HG02610 (cell line): ENCODE results near the gene MRTFA.
"Not testable (repeated sequence)": the region's sequence is repeated elsewhere in the genome, so short reads cannot be mapped to it uniquely, and the experiment has no call there.

Experiments used
- ATAC-seq: cut with Tn5 transposase; IDR thresholded peaks from one replicate; pipeline ENCODE4 v1.9.1; 2021; ENCODE audit warnings: mild to moderate bottlenecking, moderate library complexity; ENCODE audit not compliant: unreplicated experiment

MRTFA gene

DNA sequence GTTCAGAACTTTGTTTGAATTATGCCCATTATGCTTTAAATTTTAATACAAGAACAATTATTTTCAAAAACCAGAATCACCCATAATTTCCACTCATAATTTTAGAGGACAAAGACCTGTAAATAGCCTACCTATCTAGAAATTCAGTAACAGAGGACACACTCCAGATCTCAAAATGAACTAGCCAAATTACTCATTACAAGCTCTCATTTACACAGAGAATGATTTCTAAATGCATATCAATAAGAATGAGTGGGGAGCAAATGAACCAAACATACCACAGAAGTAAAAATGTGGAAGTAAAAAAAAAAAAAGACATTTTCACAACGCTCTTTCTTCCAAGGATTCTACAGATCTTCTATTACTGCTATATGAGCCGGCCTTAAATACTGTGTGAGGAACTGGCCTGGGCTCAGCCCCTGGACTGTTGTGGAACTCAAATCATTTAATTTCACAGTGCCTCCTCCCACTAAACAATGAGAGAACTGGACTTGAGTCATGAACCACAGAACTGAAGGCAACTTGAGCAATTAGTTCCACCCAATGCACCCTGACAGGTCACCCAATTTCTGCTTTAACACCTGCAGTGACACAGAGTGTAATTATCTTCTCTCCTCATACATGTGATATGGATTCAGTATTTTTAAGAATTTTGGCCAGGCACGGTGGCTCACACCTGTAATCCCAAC, 8.0 kb downstream of the MRTFA start:
- no peak for ATAC-seq

DNA sequence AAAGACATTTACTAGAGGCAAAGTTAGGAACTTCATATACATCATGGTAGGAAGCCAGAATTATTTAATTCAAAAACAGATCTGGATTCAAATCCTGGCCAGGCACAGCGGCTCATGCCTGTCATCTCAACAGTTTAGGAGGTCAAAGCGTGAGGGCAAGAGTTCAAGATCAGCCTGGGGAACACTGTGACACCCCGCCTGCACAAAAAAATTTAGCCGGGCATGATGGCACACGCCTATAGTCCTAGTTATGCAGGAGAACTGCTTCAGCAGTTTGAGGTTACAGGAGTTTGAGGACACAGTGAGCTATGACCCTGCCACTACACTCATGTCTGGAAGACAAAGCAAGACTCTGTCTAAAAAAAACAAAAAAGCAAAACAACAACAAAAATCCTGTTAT, 8.9 kb downstream of the MRTFA start:
- no peak for ATAC-seq

DNA sequence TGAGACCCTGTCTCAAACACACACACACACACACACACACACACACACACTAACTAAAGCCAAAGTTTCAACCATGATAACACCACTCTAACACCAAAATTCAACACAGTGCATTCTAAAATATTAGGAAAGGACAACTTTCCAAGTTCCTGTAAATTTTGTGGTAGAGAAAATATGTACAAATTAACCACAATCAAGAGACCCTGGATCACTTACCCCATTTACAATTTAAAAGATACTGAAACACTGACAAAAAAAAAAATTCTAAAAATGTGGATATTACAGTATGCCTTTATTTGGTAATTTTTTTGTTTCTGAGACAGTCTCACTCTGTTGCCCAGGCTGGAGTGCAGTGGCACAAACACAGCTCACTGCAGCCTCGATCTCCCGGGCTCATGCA, 9.7 kb downstream of the MRTFA start:
- ATAC-seq, result no peak

DNA sequence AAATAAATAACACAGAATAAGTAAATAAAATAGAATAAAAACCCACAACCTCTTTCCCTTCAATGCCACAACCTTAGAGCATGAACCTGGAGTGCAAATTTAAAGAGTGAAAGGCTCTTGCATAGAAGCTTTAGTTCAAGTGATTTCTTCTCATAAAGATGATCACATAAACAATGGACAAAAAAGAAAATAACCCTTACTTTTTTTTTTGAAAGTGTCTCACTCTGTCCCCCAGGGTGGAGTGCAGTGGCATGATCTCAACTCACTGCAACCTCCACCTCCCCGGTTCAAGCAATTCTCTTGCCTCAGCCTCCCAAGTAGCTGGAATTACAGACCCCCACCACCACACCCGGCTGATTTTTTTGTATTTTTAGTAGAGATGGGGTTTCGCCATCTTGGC, 10.7 kb downstream of the MRTFA start:
- not testable (repeated sequence) for ATAC-seq

DNA sequence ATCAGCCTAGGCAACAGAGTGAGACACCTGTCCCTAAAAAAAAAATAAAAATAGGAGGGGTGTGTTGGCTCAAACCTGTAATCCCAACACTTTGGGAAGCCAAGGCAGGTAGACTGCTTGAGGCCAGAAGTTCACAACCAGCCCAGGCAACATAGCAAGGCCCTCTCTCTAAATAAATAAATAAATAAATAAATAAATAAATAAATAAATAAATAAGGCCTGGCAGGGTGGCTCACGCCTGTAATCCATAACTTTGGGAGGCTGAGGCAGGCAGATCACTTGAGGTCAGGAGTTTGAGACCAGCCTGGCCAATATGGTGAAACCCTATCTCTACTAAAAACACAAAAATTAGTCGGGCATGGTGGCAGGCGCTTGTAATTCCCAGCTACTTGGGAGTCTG, 11.2 kb downstream of the MRTFA start:
- not testable (repeated sequence) for ATAC-seq

DNA sequence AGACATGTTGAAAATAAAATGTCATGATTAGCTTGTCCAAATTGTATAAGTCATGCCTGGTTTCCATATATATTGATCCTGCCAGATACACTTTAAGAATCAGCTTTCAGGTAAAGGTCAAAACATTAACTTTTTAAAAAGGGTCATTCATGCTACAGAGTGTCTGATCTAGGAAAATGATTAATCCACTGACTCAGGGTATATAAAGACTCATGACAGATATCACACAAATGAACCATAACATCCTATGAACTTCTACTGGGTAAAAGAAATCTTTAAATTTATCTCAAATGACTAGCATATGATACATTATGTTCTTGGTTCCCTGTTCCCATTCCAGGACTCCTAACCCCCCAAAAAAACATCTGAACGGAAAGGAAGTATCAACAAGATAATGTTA, 11.7 kb downstream of the MRTFA start:
- no peak for ATAC-seq

DNA sequence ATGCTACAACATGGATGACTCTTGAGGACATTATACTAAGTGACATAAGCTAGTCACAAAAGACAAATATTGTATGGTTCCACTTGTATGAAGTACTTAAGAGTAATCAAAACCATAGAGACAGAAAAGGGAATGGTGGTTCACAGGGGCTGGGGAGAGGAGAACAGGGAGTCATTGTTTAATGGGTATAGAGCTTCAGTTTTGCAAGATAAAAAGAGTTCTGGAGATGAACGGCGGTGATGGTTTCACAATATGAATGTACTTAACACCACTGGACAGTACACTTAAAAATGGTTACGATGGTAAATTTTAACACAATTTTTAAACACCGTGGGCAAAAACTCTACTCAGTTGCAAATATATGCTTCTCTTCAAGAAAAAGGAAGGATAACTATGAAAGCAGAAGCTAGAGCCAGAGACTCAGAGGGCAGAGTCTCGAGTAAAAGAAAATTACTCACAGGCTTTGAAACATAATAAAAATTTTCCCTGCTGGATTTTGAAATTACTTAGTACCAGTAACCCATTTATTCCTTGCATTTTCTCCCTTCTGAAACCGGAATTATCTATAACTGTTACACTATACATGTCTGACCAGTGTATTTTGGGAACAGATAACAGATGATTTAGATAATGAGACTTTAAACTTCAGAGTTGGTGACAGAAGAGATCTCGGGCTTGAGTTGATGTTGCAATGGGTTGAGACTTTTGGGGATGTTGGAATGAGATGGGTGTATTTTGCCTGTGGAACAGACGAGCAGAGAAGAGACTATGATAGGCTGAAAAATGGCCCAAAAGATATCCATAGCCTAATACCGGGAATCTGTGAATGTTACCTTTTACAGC, 15.0 kb downstream of the MRTFA start:
- no peak for ATAC-seq

DNA sequence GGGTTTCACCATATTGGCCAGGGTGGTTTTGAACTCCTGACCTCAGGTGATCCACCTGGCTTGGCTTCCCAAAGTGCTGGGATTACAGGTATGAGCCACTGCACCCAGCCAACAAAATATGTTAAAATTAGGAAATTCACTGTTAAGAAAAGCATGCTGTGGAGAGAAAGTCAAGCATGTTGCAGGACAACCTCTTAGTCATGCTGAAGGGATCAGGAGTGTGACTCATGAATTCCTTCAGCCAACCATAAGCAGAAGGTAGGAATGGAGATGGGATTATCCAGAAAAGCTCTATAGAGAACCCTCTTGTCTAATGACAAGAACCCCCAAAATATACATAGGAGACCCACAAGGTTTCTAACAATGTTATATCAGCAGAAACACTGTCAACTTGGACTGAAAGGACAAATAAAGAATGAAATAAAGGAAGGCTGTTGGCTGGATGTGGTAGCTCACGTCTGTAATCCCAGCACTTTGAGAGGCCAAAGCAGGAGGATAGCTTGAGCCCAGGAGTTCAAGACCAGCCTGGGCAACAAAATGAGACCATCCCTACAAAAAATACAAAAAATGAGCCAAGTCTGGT, 16.0 kb downstream of the MRTFA start:
- ATAC-seq, result no peak

DNA sequence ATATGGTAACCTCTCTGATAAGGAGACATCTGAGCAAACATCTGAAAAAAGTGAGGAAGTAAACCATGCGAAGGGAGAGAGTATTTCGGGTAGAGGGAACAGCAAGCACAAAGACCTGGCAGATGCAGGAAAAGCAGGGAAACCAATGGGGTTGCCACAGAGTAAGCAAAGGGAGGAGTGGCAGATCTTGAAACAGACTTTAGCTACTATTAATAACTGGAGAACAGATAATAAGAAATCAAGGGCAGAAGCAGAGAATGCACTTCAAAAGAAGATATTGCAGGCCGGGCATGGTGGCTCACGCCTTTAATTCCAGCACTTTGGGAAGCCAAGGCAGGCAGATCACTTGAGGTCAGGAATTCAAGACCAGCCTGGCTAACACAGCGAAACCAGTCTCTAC, 18.1 kb downstream of the MRTFA start:
- ATAC-seq, result no peak

DNA sequence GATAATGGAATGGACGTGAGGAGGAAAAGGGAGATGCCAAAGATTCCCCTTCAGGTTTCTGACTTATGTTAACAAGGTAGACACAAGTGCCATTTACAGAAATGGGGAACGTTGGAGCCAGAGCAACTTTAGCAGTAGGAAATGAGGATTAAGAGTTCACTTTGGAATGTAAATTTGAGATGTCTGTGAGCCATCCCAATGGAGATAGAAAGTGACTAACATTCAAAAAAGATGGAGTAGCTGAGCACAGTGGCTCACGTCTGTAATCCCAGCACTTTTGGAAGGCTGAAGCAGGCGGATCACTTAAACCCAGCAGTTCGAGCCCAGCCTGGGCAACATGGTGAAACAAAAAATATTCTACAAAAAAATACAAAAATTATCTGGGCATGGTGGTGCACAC, 19.9 kb downstream of the MRTFA start:
- no peak for ATAC-seq

DNA sequence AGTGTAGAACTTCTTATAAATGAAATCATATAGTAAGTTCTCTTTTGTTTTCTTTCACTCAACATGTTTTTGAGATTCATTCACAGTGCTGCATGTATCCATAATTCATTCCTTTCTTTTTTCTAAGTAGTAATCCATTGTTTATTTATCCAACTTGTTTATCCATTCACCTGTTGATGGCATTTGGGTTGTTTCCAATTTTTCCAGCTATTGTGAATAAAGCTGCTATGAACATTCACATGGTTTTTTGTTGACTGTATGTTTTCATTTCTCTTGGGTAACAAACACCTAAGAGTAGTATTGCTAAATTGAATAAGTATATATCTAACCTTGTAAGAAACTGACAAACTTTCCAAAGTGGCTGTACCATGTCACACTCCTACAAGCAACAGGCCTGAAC, 23.5 kb downstream of the MRTFA start:
- ATAC-seq, result no peak

DNA sequence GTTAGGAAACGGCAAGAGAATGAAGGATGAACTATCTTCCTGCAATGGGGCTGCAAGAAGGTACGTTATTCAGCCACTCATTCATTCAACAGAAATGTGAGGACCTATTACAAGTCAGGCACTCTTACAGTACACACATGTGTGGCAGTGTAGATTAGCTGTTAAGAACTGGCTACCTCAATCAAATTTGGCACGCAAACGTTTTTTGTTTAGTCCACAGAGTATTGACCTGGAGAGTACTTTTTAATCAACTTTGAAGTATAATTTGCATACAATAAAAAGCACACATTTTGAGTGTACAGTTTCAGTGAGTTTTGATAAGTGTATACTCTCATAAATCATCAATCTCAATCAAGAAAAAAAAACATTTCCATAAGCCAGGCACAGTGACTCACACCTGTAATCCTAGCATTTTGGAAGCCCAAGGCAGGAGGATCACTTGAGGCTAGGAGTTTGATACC, 24.2 kb downstream of the MRTFA start:
- no peak for ATAC-seq

DNA sequence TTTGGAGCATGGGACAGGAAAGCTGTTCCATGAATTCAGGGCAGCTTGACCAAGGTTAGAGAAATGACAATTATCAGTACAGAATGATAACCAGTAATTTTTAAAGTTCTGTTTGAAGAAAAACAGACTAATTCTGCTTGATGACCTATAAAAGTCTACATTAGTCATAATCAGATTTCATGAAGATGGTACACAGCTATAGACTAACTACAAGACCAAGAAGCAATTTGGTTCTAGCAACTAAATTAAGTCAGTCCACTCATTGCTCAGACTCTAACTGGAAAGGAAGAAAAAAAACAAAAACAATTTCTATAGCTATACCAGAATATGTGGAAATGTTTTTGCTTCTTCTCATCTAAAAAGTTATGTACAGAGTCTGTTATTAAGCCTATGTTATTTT, 24.9 kb downstream of the MRTFA start:
- no peak for ATAC-seq

DNA sequence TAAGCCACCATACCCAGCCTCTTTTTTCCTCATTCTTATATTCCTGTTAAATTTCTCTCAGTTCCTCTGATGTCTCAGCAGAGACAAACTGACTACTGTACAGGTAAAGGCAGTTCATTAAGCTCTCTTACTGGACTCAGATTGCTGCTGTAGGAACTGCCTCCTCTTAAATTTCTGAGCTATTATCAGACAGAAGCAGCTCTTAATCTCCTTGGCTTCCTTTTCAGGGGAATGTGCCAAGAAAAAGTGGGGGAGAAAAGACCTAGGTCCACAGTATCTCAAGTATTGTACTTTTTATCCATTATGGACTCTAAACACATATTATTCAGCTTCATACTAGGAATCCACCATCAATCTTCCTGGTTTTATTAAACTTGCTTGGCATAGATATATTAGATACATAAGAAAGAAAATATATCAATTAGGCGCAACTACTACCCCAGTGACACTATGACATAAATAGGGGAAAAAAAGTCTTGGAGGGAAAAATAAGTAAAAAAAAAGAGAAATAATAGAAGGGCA, 26.1 kb downstream of the MRTFA start:
- ATAC-seq, result no peak

DNA sequence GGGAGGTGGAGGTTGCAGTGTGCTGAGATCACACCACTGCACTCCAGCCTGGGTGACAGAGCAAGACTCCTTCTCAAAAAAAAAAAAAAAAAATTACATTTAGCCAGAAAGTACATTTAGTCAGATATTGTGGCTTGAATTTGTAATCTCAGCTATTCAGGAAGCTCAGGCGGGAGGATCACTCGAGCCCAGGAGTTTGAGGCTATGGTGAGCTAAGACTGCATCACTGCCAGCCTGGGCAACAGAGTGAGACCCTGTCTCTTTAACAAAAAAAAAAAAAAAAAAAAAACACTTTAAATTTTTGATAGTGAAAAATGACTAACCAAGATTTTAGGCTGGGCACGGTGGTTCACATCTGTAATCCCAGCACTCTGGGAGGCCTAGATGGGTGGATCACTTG, 27.3 kb downstream of the MRTFA start:
- ATAC-seq, result no peak

DNA sequence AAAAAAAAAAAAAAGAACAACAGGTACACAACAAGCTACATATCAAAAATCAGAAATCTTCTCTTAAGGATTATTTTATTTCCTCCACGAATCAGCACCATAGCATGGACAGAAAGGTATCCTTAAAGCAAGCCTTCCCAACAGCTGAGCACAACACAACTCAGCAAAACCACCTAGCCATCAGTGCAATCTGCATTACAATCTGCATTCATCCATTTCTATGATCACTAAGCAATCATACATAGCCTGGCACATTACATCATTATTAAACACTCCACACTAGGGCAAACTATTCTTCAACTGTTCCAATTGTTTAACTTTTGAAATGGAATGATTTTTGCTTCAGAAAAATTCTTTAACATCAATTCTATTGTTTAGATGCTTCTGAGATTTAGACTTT, 29.0 kb downstream of the MRTFA start:
- no peak for ATAC-seq

DNA sequence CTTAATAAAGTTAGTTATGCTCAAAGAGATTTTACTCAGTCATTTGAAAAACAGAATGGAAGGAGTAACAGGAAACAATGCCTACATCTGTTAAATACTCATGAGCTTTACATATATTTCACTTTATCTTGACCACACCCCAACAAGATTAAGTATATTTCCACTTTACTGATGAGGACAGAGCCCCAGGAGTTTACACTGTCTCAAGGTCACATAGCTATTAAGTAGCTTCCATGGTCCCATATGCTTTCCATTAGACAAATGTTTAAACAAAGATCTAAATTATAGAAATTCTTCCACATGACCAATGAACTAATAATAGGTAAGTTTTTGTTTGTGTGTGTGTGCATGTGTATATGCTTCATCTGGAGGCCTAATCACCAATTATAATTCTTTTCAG, 30.2 kb downstream of the MRTFA start:
- no peak for ATAC-seq

DNA sequence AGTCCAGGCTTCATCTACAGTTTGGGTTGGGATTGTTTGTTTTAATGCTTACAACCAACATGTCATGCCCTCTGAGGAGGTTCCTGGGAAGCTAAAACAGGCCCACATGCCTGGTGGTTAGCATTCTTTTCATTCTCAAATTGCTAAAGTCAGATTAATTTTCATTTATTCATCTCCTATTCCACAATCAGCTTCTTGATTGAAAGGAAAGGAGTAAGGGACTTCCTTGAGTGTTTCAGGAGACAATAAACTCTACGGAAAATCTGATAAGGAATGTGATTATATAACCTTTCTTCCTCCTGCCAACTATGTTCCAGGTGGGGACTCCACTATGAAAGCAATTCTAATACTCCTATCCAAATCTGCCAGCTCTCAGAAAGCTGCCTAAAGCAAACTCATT, 30.8 kb downstream of the MRTFA start:
- ATAC-seq, result no peak

DNA sequence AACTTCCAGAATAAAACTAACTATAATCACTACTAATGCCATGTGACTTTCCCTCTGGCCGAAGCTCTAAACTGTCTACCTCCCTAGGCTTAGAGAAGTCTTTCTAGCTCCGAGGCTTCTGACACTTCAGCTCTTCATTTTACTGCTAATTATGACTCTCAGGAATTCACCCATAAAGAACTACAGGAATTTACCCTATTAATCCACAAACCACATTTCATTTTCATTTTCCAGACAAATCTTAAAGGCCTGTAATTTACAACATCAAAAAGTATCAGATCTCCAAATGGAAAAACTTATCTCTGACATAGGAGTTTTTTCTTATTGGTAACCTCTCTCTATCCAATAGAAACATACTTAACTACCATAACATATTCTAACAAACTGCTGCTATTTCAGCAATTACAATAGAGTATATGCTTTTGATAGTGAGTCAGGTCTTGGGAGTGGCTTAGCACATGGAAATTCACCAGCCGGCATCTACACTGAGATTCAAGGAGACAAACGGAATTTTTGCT, 33.4 kb downstream of the MRTFA start:
- no peak for ATAC-seq

DNA sequence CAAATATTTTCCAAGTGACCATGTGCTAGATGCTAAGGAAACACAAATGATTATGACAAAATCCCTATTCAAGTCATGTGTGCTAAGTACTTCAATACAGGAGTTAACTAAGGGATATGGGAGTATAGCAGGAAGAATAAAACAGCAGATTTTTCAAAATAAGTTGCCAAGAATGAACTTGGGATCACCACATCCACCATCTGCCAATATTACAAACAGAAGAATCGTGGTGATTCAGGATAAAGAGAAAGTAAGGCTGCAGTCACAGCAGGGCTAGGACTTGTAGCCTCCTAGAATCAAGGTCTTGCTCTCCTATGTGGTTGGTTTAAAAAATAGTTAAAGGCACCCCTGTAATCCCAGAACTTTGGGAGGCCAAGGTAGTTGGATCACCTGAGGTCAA, 34.3 kb downstream of the MRTFA start:
- ATAC-seq, result no peak

DNA sequence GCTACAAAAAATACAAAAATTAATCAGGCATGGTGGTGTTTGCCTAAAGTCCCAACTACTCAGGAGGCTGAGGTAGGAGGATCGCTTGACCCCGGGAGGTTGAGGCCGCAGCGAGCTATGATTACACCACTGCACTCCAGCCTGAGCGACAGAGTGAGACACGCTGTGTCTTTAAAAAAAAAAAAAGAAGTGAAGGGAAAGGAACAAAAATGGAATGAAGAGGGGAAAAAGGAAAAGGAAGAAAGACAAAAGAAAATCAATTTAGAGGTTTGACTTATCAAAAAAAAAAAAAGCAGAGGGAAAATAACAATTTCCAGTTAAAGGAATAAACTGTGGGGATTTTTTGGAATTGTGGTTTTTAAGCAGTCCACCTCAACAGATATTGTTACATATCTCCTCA, 36.8 kb downstream of the MRTFA start:
- no peak for ATAC-seq

DNA sequence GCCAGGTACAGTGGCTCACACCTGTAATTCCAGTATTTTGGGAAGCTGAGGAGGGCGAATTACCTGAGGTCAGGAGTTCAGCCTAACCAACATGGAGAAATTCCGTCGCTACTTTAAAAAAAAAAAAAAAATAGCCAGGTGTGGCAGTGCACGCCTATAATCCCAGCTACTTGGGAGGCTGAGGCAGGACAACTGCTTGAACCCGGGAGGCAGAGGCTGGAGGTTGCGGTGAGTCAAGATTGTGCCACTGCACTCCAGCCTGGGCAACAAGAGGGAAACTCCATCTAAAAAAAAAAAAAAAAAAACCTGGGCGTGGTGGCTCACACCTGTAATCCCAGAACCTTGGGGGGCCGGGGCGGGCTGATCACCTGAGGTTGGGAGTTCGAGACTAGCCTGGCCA, 37.8 kb downstream of the MRTFA start:
- not testable (repeated sequence) for ATAC-seq
